Measurements from ENCODE around the gene SLMAP. TPM values are rescaled to one million over a fixed set of nuclear protein-coding genes. Genes with fewer than 3 reads are reported as not detected.

Gene SLMAP
- total RNA-seq, 1 experiment from 2014 or later: 49.2 TPM

GRCh38 chr3:57837686-57838085 lies 81.6 kb downstream of the SLMAP start:
- intact Hi-C loops (cut with micrococcal nuclease; ENCODE audit: unreplicated experiment) (no loop called here), in situ Hi-C loops (cut with HindIII; ENCODE audit: low pct_unique_long_range_greater_than_20kb, low sequenced_read_pairs) (no loop called here)
- H3K27me3 ChIP-seq (ENCODE audit: control insufficient read depth, insufficient read depth, low read length): no peaks in the 10 kb centered on the region
- DNase-seq (ENCODE audit: low read depth, low spot score) (no peak), ATAC-seq (no peak)
- no peak overlapping the region for H3K4me3 ChIP-seq (ENCODE audit: low read depth in 2 of 2, low read length in 2 of 2)
- H3K9me3 ChIP-seq (ENCODE audit: control insufficient read depth, insufficient read depth, low read depth, low read length): no peaks in the 10 kb centered on the region
- CTCF ChIA-PET: no interaction called here
- POLR2A ChIA-PET: no interaction called here
- H3K36me3 ChIP-seq (ENCODE audit: control insufficient read depth, insufficient read depth, low read length): no peaks in the 10 kb centered on the region; the same call in 1 of the 2 replicates
- BruUV-seq (replicated peaks): no TSS peak
- H3K4me1 ChIP-seq (ENCODE audit: control insufficient read depth, insufficient read depth, low read length): no peaks in the 10 kb centered on the region
- TF ChIP-seq TCF7L2 (IDR thresholded peaks at IDR 0.05; ENCODE audit: low read depth, low read length): no peak
- H3K27ac ChIP-seq (ENCODE audit: low read length): no peak overlapping the region

GRCh38 chr3:57838627-57839026 lies 82.5 kb downstream of the SLMAP start:
- in situ Hi-C loops (cut with HindIII; ENCODE audit: low pct_unique_long_range_greater_than_20kb, low sequenced_read_pairs): no loop called here
- no TSS peak for BruUV-seq (replicated peaks)
- TF ChIP-seq REST (IDR thresholded peaks at IDR 0.05; ENCODE audit: insufficient read depth in 1 of 2, low read depth in 2 of 2, low read length in 1 of 2) (no peak), TCF7L2 (IDR thresholded peaks at IDR 0.05; ENCODE audit: low read depth, low read length) (no peak), POLR2AphosphoS5 (IDR thresholded peaks at IDR 0.05; ENCODE audit: low read depth, low read length) (no peak), SIN3A (IDR thresholded peaks at IDR 0.05; ENCODE audit: borderline replicate concordance, insufficient read depth, low read depth, low read length) (no peak)
- TF ChIP-seq, protein P1, sequence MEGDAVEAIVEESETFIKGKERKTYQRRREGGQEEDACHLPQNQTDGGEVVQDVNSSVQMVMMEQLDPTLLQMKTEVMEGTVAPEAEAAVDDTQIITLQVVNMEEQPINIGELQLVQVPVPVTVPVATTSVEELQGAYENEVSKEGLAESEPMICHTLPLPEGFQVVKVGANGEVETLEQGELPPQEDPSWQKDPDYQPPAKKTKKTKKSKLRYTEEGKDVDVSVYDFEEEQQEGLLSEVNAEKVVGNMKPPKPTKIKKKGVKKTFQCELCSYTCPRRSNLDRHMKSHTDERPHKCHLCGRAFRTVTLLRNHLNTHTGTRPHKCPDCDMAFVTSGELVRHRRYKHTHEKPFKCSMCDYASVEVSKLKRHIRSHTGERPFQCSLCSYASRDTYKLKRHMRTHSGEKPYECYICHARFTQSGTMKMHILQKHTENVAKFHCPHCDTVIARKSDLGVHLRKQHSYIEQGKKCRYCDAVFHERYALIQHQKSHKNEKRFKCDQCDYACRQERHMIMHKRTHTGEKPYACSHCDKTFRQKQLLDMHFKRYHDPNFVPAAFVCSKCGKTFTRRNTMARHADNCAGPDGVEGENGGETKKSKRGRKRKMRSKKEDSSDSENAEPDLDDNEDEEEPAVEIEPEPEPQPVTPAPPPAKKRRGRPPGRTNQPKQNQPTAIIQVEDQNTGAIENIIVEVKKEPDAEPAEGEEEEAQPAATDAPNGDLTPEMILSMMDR (IDR thresholded peaks at IDR 0.05): no peak
- Histone ChIP-seq H3K36me3 (ENCODE audit: control insufficient read depth, insufficient read depth, low read length) (no peaks in the 10 kb centered on the region; the same call in 1 of the 2 replicates), H3K27me3 (ENCODE audit: control insufficient read depth, insufficient read depth, low read length) (no peaks in the 10 kb centered on the region), H3K27ac (ENCODE audit: low read length) (no peak overlapping the region), H3K9me3 (ENCODE audit: control insufficient read depth, insufficient read depth, low read depth, low read length) (no peaks in the 10 kb centered on the region), H3K4me1 (ENCODE audit: control insufficient read depth, insufficient read depth, low read length) (no peaks in the 10 kb centered on the region), H3K4me3 (ENCODE audit: low read depth in 2 of 2, low read length in 2 of 2) (no peak overlapping the region)
- POLR2A ChIA-PET: no interaction called here
- ATAC-seq (no peak), DNase-seq (ENCODE audit: low read depth, low spot score) (no peak)
- intact Hi-C loops (cut with micrococcal nuclease; ENCODE audit: unreplicated experiment): no loop called here
- CTCF ChIA-PET: interaction anchor here (0.6 kb wide), 1 partner anchor 679 kb away, joined by 11 read pairs; no protein-coding TSS in a partner anchor

DNA sequence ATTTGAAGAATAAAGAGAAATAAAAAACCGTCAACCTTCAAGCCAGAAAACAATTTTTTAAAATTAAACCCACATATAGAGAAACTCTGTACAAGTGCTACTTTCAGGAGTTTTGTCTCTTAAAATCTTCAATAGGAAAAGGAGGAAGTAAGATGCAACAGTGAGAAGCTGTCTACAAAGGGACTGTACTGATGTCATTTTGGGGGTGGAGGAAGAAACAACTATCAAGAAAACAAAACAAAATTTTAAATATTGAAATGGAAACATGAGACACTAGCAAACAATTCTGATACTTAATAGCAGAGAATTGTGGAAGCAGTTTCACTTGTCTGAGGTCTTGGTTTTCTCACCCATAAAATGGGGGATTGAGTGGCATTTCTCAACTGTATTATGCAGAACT lies 84.4 kb downstream of the SLMAP start:
- no peak overlapping the region for H3K4me3 ChIP-seq (ENCODE audit: low read depth in 2 of 2, low read length in 2 of 2)
- TF ChIP-seq SIN3A (IDR thresholded peaks at IDR 0.05; ENCODE audit: borderline replicate concordance, insufficient read depth, low read depth, low read length) (no peak), POLR2AphosphoS5 (IDR thresholded peaks at IDR 0.05; ENCODE audit: low read depth, low read length) (no peak), REST (IDR thresholded peaks at IDR 0.05; ENCODE audit: insufficient read depth in 1 of 2, low read depth in 2 of 2, low read length in 1 of 2) (no peak), TCF7L2 (IDR thresholded peaks at IDR 0.05; ENCODE audit: low read depth, low read length) (no peak)
- TF ChIP-seq, protein P1 (IDR thresholded peaks at IDR 0.05): no peak
- in situ Hi-C loops (cut with HindIII; ENCODE audit: low pct_unique_long_range_greater_than_20kb, low sequenced_read_pairs): no loop called here
- ATAC-seq (no peak), DNase-seq (ENCODE audit: low read depth, low spot score) (no peak)
- H3K9me3 ChIP-seq (ENCODE audit: control insufficient read depth, insufficient read depth, low read depth, low read length): no peaks in the 10 kb centered on the region
- intact Hi-C loops (cut with micrococcal nuclease; ENCODE audit: unreplicated experiment): no loop called here
- H3K36me3 ChIP-seq (ENCODE audit: control insufficient read depth, insufficient read depth, low read length): no peaks in the 10 kb centered on the region; the same call in 1 of the 2 replicates
- no peaks in the 10 kb centered on the region for H3K4me1 ChIP-seq (ENCODE audit: control insufficient read depth, insufficient read depth, low read length)
- no TSS peak for BruUV-seq (replicated peaks)
- POLR2A ChIA-PET: interaction anchor here (0.6 kb wide), 1 partner anchor 15 kb away, joined by 7 read pairs; no protein-coding TSS in a partner anchor
- no peak overlapping the region for H3K27ac ChIP-seq (ENCODE audit: low read length)
- H3K27me3 ChIP-seq (ENCODE audit: control insufficient read depth, insufficient read depth, low read length): no peaks in the 10 kb centered on the region
- CTCF ChIA-PET: no interaction called here
